Measurements from ENCODE around the gene UGT1A9.

GRCh38 chr2:233803994-233804393, 132.3 kb downstream of the UGT1A9 start:
- TF ChIP-seq POLR2A (IDR thresholded peaks at IDR 0.05): no peak
- no peak for TF ChIP-seq CTCF (IDR thresholded peaks at IDR 0.05)

Data from gastroesophageal sphincter (tissue), 3 donors.